Kidney (tissue), 14 donors: ENCODE results near the gene NCDN. TPM values are rescaled to one million over a fixed set of nuclear protein-coding genes. Genes with fewer than 3 reads are reported as not detected.

Experiments used
- DNase-seq, 5 donors: peaks; one replicate each; pipeline ENCODE4 v3.0.0-alpha.2; 2013 to 2020
- FAIRE-seq: peaks from 2 replicates; lab custom pipeline; 2012; peaks lifted over from hg19 to GRCh38; lab: Jason Lieb, UNC
- H3K27ac ChIP-seq, 2 donors: one replicate each; pipeline ENCODE4 v1.7.0; 2013; ENCODE audit warnings: low read depth in 2 of 2, low read length in 2 of 2, inconsistent platforms in 1 of 2
- H3K27me3 ChIP-seq: one replicate; pipeline ENCODE4 v1.7.1; 2013; ENCODE audit warnings: low read length, inconsistent platforms; ENCODE audit not compliant: control insufficient read depth, insufficient read depth
- H3K36me3 ChIP-seq, 3 donors: one replicate each; pipeline versions ENCODE4 v1.7.0 to v1.7.1; 2013; ENCODE audit warnings: low read length in 3 of 3, control low read depth in 1 of 3, inconsistent platforms in 1 of 3; ENCODE audit not compliant: insufficient read depth in 3 of 3, control insufficient read depth in 2 of 3
- H3K4me1 ChIP-seq, 3 donors: one replicate each; pipeline versions ENCODE4 v1.7.0 to v1.7.1; 2013; ENCODE audit warnings: low read length in 3 of 3, inconsistent platforms in 1 of 3, low read depth in 1 of 3; ENCODE audit not compliant: control insufficient read depth in 2 of 3, insufficient read depth in 2 of 3
- H3K4me3 ChIP-seq, 3 donors: one replicate each; pipeline versions ENCODE4 v1.7.0 to v1.8.1; 2013; ENCODE audit warnings: low read length in 3 of 3, control low read depth in 1 of 3, inconsistent platforms in 1 of 3
- H3K9ac ChIP-seq, 3 donors: one replicate each; pipeline versions ENCODE4 v1.7.0 to v1.7.1; 2013; ENCODE audit warnings: low read length in 3 of 3, control low read depth in 1 of 3, inconsistent platforms in 1 of 3
- H3K9me3 ChIP-seq, 3 donors: one replicate each; pipeline versions ENCODE4 v1.7.0 to v1.7.1; 2013; ENCODE audit warnings: low read length in 3 of 3, control low read depth in 1 of 3, inconsistent platforms in 1 of 3; ENCODE audit not compliant: control insufficient read depth in 2 of 3, insufficient read depth in 1 of 3
- intact Hi-C: fragments of 100-400 bp; cut with DNase I; formaldehyde crosslinking; loops from one replicate; pipeline ENCODE4 v1.11.1; 2022
- polyA plus RNA-seq: library from polyadenylated mRNA; stranded (reverse); fragments of 350-450 nt; fragmentation: Illumina TruSeq; extraction: RNeasy Lipid Tissue Mini Kit (QIAGEN cat#74804); gene quantifications from one replicate; pipeline ENCODE4 v1.2.3, GENCODE V29; 2014; ENCODE audit warnings: low read depth, low replicate concordance; ENCODE audit not compliant: insufficient read depth
- total RNA-seq: library from RNA; stranded (reverse); fragmentation: NEBNext Ultra II Directional; extraction: Animal tissue kit (Norgen Biotek cat#: 25700); gene quantifications from one replicate; pipeline ENCODE4 v1.2.1, GENCODE V29; 2021
- TF ChIP-seq, protein P1 (sequence below): IDR thresholded peaks from 3 replicates; pipeline ENCODE4 v1.5.1; 2012; ENCODE audit warnings: mild to moderate bottlenecking, moderate library complexity, borderline replicate concordance; ENCODE audit not compliant: insufficient read depth; ENCODE audit errors: extremely low read depth
- donor health status: control.
- donor health status: control.
- donor health status: control.
- donor health status: control.
- donor health status: control.
- donor health status: DM: yes; HTN: yes; CAD: no.
- donor health status: Normal renal cell carcinoma (clear cell type).

NCDN gene
- total and polyA plus RNA-seq, 2 donors from 2014 or later: 14.3 to 22.4 TPM

DNA sequence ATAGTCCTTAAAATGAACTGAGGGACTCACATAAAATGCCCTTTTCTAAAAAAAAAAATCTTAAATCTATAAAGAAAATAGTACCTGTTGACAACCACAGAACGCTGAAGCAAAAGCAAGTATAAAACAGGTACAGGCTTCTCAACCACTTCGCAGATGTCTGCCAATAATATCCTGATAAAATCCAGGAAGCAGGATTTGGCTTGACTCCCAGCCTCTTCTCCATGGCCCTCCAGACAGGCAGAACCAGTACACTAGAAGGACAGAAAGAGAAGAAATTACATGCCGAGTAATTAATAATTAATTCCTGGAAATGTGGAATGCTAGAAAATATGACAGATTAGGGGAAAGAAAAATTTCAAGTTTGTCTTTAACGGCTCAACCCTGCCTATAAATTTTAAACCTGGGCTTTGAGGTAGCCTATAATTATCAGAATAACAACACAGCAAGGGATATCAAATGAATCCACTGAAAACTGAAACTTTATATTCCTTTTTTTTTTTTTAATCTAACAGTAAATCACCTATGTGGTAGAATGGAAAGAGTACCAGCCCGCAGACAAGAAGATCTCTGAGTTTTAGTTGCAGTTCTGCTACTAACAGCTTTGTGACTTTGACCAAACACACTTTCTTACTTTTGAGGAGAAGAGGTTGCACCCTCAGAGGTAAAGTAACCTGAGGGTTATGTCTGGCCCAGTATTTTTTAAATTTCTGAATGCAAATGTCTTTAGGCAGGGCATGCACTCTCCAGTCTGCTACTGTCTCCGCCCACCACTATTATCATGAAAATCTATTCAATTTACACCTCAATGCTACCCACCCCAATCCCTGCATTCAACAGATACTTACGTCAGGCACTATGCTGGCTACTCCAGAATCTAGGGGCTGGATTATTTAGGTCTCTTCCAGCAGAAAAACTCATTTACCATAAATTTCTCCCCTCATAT is 3.1 kb upstream of the NCDN start:
- no peaks in the 10 kb centered on the region for H3K27me3 ChIP-seq
- TF ChIP-seq, protein P1, sequence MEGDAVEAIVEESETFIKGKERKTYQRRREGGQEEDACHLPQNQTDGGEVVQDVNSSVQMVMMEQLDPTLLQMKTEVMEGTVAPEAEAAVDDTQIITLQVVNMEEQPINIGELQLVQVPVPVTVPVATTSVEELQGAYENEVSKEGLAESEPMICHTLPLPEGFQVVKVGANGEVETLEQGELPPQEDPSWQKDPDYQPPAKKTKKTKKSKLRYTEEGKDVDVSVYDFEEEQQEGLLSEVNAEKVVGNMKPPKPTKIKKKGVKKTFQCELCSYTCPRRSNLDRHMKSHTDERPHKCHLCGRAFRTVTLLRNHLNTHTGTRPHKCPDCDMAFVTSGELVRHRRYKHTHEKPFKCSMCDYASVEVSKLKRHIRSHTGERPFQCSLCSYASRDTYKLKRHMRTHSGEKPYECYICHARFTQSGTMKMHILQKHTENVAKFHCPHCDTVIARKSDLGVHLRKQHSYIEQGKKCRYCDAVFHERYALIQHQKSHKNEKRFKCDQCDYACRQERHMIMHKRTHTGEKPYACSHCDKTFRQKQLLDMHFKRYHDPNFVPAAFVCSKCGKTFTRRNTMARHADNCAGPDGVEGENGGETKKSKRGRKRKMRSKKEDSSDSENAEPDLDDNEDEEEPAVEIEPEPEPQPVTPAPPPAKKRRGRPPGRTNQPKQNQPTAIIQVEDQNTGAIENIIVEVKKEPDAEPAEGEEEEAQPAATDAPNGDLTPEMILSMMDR: no peak
- no peaks in the 10 kb centered on the region for H3K9me3 ChIP-seq
- DNase-seq (no peak), FAIRE-seq (no peak)
- H3K4me3 ChIP-seq: no peak overlapping the region
- intact Hi-C loops: no loop called here
- H3K4me1 ChIP-seq: peaks cover 0 to 19% (median 13%) of the 10 kb centered on the region in 3 donors
- H3K36me3 ChIP-seq: peaks cover 0 to 14% (median 3%) of the 10 kb centered on the region in 3 donors
- no peak overlapping the region for H3K9ac ChIP-seq
- no peak overlapping the region for H3K27ac ChIP-seq

GRCh38 chr1:35555212-35555584 is 2.4 kb upstream of the NCDN start:
- Histone ChIP-seq H3K27ac (no peak overlapping the region), H3K27me3 (no peaks in the 10 kb centered on the region), H3K4me3 (no peak overlapping the region), H3K36me3 (peaks cover 0 to 14% (median 3%) of the 10 kb centered on the region in 3 donors), H3K9me3 (no peaks in the 10 kb centered on the region), H3K4me1 (peaks cover 0 to 19% (median 13%) of the 10 kb centered on the region in 3 donors), H3K9ac (no peak overlapping the region)
- no peak for DNase-seq
- no peak for FAIRE-seq
- TF ChIP-seq, protein P1: no peak
- intact Hi-C loops: no loop called here

- Histone ChIP-seq H3K9me3 (no peaks in the 10 kb centered on the region), H3K27ac (no peak overlapping the region), H3K36me3 (peaks cover 0 to 14% (median 3%) of the 10 kb centered on the region in 3 donors), H3K4me1 (peaks cover 0 to 19% (median 13%) of the 10 kb centered on the region in 3 donors), H3K27me3 (no peaks in the 10 kb centered on the region), H3K4me3 (peak overlapping the region in 2 of 3 donors; percentile 64 to 92), H3K9ac (peak overlapping the region in 1 of 3 donors; percentile 84)
- DNase-seq (no peak), FAIRE-seq (no peak)
- TF ChIP-seq, protein P1: no peak
- intact Hi-C loops: no loop called here
These were observed 1.8 kb upstream of the NCDN start for GRCh38 chr1:35555601-35556477.
